Measurements from ENCODE around the gene ORM1.
"Not testable (repeated sequence)": the region's sequence is repeated elsewhere in the genome, so short reads cannot be mapped to it uniquely, and the experiment has no call there.

Gene ORM1

DNA sequence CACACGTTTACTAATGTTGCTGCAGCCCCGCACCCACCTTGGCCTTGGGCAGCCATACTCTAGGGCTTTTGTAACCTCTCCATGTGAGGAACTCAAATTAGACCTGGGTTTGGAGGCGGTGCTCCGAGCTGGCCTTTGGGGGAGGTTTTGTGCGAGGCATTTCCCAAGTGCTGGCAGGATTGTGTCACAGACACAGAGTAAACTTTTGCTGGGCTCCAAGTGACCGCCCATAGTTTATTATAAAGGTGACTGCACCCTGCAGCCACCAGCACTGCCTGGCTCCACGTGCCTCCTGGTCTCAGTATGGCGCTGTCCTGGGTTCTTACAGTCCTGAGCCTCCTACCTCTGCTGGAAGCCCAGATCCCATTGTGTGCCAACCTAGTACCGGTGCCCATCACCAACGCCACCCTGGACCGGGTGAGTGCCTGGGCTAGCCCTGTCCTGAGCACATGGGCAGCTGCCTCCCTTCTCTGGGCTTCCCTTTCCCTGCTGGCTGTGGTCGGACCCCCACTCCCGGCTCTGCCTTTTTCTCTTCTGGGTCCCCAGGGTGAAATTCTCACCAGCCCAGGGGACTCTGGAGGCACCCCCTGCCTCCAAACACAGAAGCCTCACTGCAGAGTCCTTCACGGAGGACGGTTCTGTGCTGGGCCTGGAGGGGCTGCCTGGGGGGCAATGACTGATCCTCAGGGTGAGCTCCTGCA, at the start of gene ORM1:
Gene ORM1, plus strand, starts transcription at position 268 of the 701 bp plus-strand sequence. Its CDS starts 36 bp downstream, at position 304.
- not testable (repeated sequence) for H3K4me3 ChIP-seq (ENCODE audit: low read length); DNase-seq (ENCODE audit: low read depth)

- DNase-seq (ENCODE audit: low read depth) = no peak
- TF ChIP-seq, protein P1, sequence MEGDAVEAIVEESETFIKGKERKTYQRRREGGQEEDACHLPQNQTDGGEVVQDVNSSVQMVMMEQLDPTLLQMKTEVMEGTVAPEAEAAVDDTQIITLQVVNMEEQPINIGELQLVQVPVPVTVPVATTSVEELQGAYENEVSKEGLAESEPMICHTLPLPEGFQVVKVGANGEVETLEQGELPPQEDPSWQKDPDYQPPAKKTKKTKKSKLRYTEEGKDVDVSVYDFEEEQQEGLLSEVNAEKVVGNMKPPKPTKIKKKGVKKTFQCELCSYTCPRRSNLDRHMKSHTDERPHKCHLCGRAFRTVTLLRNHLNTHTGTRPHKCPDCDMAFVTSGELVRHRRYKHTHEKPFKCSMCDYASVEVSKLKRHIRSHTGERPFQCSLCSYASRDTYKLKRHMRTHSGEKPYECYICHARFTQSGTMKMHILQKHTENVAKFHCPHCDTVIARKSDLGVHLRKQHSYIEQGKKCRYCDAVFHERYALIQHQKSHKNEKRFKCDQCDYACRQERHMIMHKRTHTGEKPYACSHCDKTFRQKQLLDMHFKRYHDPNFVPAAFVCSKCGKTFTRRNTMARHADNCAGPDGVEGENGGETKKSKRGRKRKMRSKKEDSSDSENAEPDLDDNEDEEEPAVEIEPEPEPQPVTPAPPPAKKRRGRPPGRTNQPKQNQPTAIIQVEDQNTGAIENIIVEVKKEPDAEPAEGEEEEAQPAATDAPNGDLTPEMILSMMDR (conservative IDR thresholded peaks at IDR 0.05; ENCODE audit: low read depth, low read length) = no peak
- no peak overlapping the region for H3K4me3 ChIP-seq (ENCODE audit: low read length)
These were observed 49.4 kb upstream of the ORM1 start for GRCh38 chr9:114273461-114273881.

GRCh38 chr9:114274217-114274616, 48.7 kb upstream of the ORM1 start:
- DNase-seq (ENCODE audit: low read depth) = no peak
- TF ChIP-seq, protein P1 (conservative IDR thresholded peaks at IDR 0.05; ENCODE audit: low read depth, low read length) = no peak
- H3K4me3 ChIP-seq (ENCODE audit: low read length) = no peak overlapping the region

GRCh38 chr9:114275246-114276004, 47.5 kb upstream of the ORM1 start:
- no peak for DNase-seq (ENCODE audit: low read depth)
- no peak overlapping the region for H3K4me3 ChIP-seq (ENCODE audit: low read length)
- TF ChIP-seq, protein P1 (conservative IDR thresholded peaks at IDR 0.05; ENCODE audit: low read depth, low read length) = no peak

DNA sequence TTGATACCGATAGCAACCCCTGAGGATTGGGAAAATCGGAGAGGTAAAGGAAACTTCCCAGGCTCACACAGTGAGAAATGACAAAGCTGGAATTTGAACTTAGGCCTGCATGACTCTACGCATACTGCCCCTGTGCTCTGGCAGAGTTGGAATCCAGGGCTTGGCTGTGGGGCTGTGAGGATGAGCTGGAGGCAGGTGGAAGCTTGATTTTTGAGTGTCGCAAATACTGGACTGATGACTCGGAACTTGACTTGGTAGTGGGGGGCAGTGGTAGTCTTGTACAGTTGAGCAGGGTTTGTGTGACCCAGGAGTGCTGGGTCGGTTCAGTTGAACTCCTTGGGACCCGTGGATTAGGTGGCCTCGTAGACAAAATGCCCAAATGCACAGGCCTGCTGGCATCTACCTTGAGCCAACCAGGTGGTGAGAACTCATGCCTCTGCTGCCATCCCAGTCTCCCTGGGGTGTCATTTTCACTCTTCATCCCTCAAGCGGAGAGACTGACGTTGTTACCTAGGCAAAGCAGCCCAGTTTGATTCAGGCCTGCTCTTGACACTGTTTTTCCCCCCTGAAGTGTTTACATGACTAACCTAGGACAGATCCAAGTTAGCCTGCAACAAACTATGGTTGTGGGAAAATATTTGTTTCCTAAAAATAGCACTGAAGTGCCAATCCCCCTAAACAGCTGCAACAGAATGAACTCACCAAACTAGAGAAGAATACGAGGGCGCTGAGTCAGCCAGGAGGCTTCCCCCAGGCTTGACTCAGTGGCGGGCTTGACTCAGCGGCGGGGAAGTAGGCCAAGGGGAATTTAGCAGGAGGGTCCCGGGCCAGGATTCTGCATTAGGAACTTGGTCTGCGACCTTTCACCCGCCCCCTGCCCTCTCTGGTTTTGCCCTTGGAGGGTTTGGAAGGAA, 45.7 kb upstream of the ORM1 start:
- no peak overlapping the region for H3K4me3 ChIP-seq (ENCODE audit: low read length)
- TF ChIP-seq, protein P1 (conservative IDR thresholded peaks at IDR 0.05; ENCODE audit: low read depth, low read length) = no peak
- DNase-seq (ENCODE audit: low read depth) = peak; percentile 74

GRCh38 chr9:114278356-114278755, 44.5 kb upstream of the ORM1 start:
- no peak for DNase-seq (ENCODE audit: low read depth)
- TF ChIP-seq, protein P1 (conservative IDR thresholded peaks at IDR 0.05; ENCODE audit: low read depth, low read length) = no peak
- no peak overlapping the region for H3K4me3 ChIP-seq (ENCODE audit: low read length)
